Islet of Langerhans (tissue), 1 donor: ENCODE results near the gene ETV7.

Source experiments
- FAIRE-seq: peaks from one replicate; lab custom pipeline; 2011; peaks lifted over from hg19 to GRCh38; lab: Jason Lieb, UNC

Gene ETV7

GRCh38 chr6:36320475-36320874 lies 67.0 kb downstream of the ETV7 start:
- no peak for FAIRE-seq

- no peak for FAIRE-seq
Measured at GRCh38 chr6:36319821-36320220, 67.6 kb downstream of the ETV7 start.

DNA sequence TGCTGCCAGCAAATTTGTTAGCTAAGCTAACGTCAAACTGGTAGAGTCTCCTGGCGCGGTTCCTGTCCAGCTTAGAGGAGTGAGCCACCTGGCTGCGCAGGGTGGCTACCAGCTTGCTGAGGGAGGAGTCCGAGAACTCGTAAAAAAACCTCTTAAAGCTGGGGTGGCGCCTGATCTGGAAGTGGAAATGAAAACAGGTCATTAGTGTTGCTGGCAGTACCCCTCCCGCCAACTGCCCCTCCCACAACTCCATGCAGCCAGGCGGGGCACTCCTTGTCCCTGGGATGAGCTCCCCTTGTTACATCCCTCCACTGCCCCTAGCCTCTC lies 68.1 kb downstream of the ETV7 start:
- FAIRE-seq: no peak

DNA sequence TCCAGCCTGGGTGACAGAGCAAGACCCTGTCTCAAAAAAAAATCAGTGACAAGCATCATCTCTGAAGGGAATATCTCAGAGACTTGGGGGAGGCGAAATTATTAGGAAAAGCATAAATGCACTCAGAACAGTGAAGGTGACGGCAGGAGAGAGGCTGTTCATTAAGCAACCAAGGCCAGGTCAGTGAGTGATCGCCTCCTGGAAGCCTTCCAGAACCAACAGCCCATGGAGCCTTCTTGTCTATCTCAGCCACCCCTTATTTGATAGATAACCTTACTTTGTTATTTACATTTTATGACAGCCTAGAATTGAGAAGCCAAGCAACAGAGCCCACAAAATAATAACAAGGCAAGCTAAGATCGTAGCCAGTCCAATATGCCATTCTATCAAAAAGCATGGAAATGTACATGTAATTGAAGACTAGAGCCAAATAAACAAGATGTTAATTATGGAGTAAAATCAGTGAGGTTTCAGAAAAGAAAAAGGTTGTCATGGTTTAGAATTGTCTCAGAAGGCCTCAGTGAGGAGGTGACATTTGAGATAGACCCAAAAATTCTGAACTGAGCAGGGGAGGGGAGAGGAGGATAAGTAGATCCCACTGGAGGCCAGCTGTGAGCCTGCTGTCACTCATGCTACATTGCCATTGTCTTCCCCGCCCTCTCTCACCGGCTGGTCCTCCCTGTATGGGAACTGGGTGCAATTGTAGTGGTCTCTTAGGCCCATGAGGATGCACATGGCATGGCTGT lies 68.6 kb downstream of the ETV7 start:
- FAIRE-seq: no peak

DNA sequence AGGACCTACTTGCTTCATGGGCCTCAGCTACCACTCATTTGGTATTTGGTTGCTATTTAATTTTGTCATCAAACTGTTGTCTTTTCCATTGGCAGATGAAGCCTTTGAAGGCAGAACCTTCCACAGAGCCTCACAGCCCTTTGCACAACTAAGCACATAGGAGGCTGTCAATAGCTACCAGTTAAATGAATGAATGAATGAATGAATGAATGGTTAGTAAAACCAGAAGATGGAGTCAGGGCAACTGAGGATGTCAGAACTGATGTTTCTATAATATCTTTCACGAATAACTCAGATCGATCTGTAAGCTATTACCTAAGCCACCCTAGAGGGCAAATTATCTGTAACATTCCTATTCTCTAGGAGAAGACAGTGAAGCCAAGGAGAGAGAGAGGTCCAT lies 69.8 kb downstream of the ETV7 start:
- no peak for FAIRE-seq
